ENCODE measurements around the gene ARFGAP1.
"Not testable (repeated sequence)": the region's sequence is repeated elsewhere in the genome, so short reads cannot be mapped to it uniquely, and the experiment has no call there.

Gene ARFGAP1

GRCh38 chr20:63301671-63302070 lies 29.1 kb downstream of the ARFGAP1 start:
- no peak overlapping the region for H3K9ac ChIP-seq (ENCODE audit: low read depth, low read length)
- peaks cover 8% of the 10 kb centered on the region for H3K9me3 ChIP-seq (ENCODE audit: insufficient read depth, low read length, severe bottlenecking)
- H3K27me3 ChIP-seq (ENCODE audit: insufficient read depth, low read length, poor library complexity), result no peaks in the 10 kb centered on the region
- no peak overlapping the region for H3K4me2 ChIP-seq (ENCODE audit: insufficient read depth, low read length)
- peaks cover 9% of the 10 kb centered on the region for H4K20me1 ChIP-seq (ENCODE audit: insufficient read depth, low read length)
- no peaks in the 10 kb centered on the region for H3K36me3 ChIP-seq (ENCODE audit: insufficient read depth, low read length)
- ATAC-seq (ENCODE audit: insufficient read depth, low read depth) (no peak), DNase-seq (no peak)
- H3K4me1 ChIP-seq (ENCODE audit: insufficient read depth, low read length), result no peaks in the 10 kb centered on the region
- TF ChIP-seq EZH2 (IDR thresholded peaks at IDR 0.05; ENCODE audit: borderline replicate concordance, low read depth, low read length, severe bottlenecking) (no peak), CTCF (IDR thresholded peaks at IDR 0.05; ENCODE audit: borderline replicate concordance, extremely low read depth, low read length, poor library complexity, severe bottlenecking) (no peak)
- no peak overlapping the region for H3K27ac ChIP-seq (ENCODE audit: low read length)
- no peak overlapping the region for H2AFZ ChIP-seq (ENCODE audit: low read depth, low read length)
- no peaks in the 10 kb centered on the region for H3K79me2 ChIP-seq (ENCODE audit: insufficient read depth, low read length)
- H3K4me3 ChIP-seq (ENCODE audit: low read depth in 1 of 2, low read length in 2 of 2), result no peak overlapping the region

- Histone ChIP-seq H3K4me1 (ENCODE audit: insufficient read depth, low read length) (no peaks in the 10 kb centered on the region), H3K4me3 (ENCODE audit: low read depth in 1 of 2, low read length in 2 of 2) (no peak overlapping the region), H3K9ac (ENCODE audit: low read depth, low read length) (no peak overlapping the region), H3K36me3 (ENCODE audit: insufficient read depth, low read length) (no peaks in the 10 kb centered on the region), H3K27me3 (ENCODE audit: insufficient read depth, low read length, poor library complexity) (no peaks in the 10 kb centered on the region), H3K27ac (ENCODE audit: low read length) (no peak overlapping the region), H3K4me2 (ENCODE audit: insufficient read depth, low read length) (no peak overlapping the region), H2AFZ (ENCODE audit: low read depth, low read length) (no peak overlapping the region), H4K20me1 (ENCODE audit: insufficient read depth, low read length) (peaks cover 9% of the 10 kb centered on the region), H3K79me2 (ENCODE audit: insufficient read depth, low read length) (no peaks in the 10 kb centered on the region), H3K9me3 (ENCODE audit: insufficient read depth, low read length, severe bottlenecking) (peaks cover 8% of the 10 kb centered on the region)
- TF ChIP-seq EZH2 (IDR thresholded peaks at IDR 0.05; ENCODE audit: borderline replicate concordance, low read depth, low read length, severe bottlenecking) (no peak), CTCF (IDR thresholded peaks at IDR 0.05; ENCODE audit: borderline replicate concordance, extremely low read depth, low read length, poor library complexity, severe bottlenecking) (no peak)
- DNase-seq, result no peak
- no peak for ATAC-seq (ENCODE audit: insufficient read depth, low read depth)
Observed at GRCh38 chr20:63303095-63303666, 30.6 kb downstream of the ARFGAP1 start.

- Histone ChIP-seq H3K9ac (ENCODE audit: low read depth, low read length) (no peak overlapping the region), H4K20me1 (ENCODE audit: insufficient read depth, low read length) (peaks cover 2% of the 10 kb centered on the region), H3K4me2 (ENCODE audit: insufficient read depth, low read length) (no peak overlapping the region), H2AFZ (ENCODE audit: low read depth, low read length) (no peak overlapping the region), H3K4me1 (ENCODE audit: insufficient read depth, low read length) (no peaks in the 10 kb centered on the region), H3K36me3 (ENCODE audit: insufficient read depth, low read length) (no peaks in the 10 kb centered on the region), H3K27ac (ENCODE audit: low read length) (no peak overlapping the region), H3K79me2 (ENCODE audit: insufficient read depth, low read length) (no peaks in the 10 kb centered on the region), H3K4me3 (ENCODE audit: low read depth in 1 of 2, low read length in 2 of 2) (no peak overlapping the region), H3K27me3 (ENCODE audit: insufficient read depth, low read length, poor library complexity) (no peaks in the 10 kb centered on the region), H3K9me3 (ENCODE audit: insufficient read depth, low read length, severe bottlenecking) (peaks cover 8% of the 10 kb centered on the region)
- DNase-seq (no peak), ATAC-seq (ENCODE audit: insufficient read depth, low read depth) (no peak)
- TF ChIP-seq CTCF (IDR thresholded peaks at IDR 0.05; ENCODE audit: borderline replicate concordance, extremely low read depth, low read length, poor library complexity, severe bottlenecking) (no peak), EZH2 (IDR thresholded peaks at IDR 0.05; ENCODE audit: borderline replicate concordance, low read depth, low read length, severe bottlenecking) (no peak)
Observed at GRCh38 chr20:63305393-63305792, 32.8 kb downstream of the ARFGAP1 start.

GRCh38 chr20:63305933-63306672 lies 33.5 kb downstream of the ARFGAP1 start:
- not testable (repeated sequence) for H3K4me2 ChIP-seq (ENCODE audit: insufficient read depth, low read length)

More at GRCh38 chr20:63305933-63306672, 33.5 kb downstream of the ARFGAP1 start:
- H3K9me3 ChIP-seq (ENCODE audit: insufficient read depth, low read length, severe bottlenecking); DNase-seq; H3K27ac ChIP-seq (ENCODE audit: low read length); H3K4me3 ChIP-seq (ENCODE audit: low read depth in 1 of 2, low read length in 2 of 2); H2AFZ ChIP-seq (ENCODE audit: low read depth, low read length); ATAC-seq (ENCODE audit: insufficient read depth, low read depth); H3K36me3 ChIP-seq (ENCODE audit: insufficient read depth, low read length); H4K20me1 ChIP-seq (ENCODE audit: insufficient read depth, low read length); H3K79me2 ChIP-seq (ENCODE audit: insufficient read depth, low read length); H3K9ac ChIP-seq (ENCODE audit: low read depth, low read length); H3K4me1 ChIP-seq (ENCODE audit: insufficient read depth, low read length); H3K27me3 ChIP-seq (ENCODE audit: insufficient read depth, low read length, poor library complexity): not testable (repeated sequence)

All from DND-41 (cell line).